ENCODE data around the gene TUBB4B. TPM values are rescaled to one million over a fixed set of nuclear protein-coding genes. Genes with fewer than 3 reads are reported as not detected.
"Not testable (repeated sequence)": the region's sequence is repeated elsewhere in the genome, so short reads cannot be mapped to it uniquely, and the experiment has no call there.

The TUBB4B gene
- total RNA-seq, 1 donor from 2014 or later, result 103 TPM

- DNase-seq (ENCODE audit: low read depth in 2 of 2), result peak; percentile 79 to 89
Observed at GRCh38 chr9:137236238-137236935, 4.7 kb upstream of the TUBB4B start.

- DNase-seq (ENCODE audit: low read depth in 2 of 2), result no peak
Observed at GRCh38 chr9:137236936-137237421, 4.1 kb upstream of the TUBB4B start.

GRCh38 chr9:137237759-137238726, 3.0 kb upstream of the TUBB4B start:
- DNase-seq (ENCODE audit: low read depth in 2 of 2), result no peak

GRCh38 chr9:137239541-137240200, 1.4 kb upstream of the TUBB4B start:
- DNase-seq (ENCODE audit: low read depth in 2 of 2), result not testable (repeated sequence)

GRCh38 chr9:137240318-137240840, 708 bp upstream of the TUBB4B start:
- DNase-seq (ENCODE audit: low read depth in 2 of 2), result peak; percentile 82 to 84

GRCh38 chr9:137241490-137242268, 592 bp downstream of the TUBB4B start:
- DNase-seq (ENCODE audit: low read depth in 2 of 2), result peak; percentile 51 to 53

- peak in 1 of 2 donors; percentile 32 for DNase-seq (ENCODE audit: low read depth in 2 of 2)
Observed at GRCh38 chr9:137242269-137243203, 1.4 kb downstream of the TUBB4B start.

- DNase-seq (ENCODE audit: low read depth in 2 of 2), result not testable (repeated sequence)
Observed at GRCh38 chr9:137243266-137243625, 2.2 kb downstream of the TUBB4B start.

GRCh38 chr9:137243626-137244485, 2.8 kb downstream of the TUBB4B start:
- no peak for DNase-seq (ENCODE audit: low read depth in 2 of 2)

- DNase-seq (ENCODE audit: low read depth in 2 of 2), result peak in 1 of 2 donors; percentile 83
Observed at GRCh38 chr9:137244486-137245449, 3.7 kb downstream of the TUBB4B start.

- no peak for DNase-seq (ENCODE audit: low read depth in 2 of 2)
Observed at GRCh38 chr9:137245450-137246421, 4.6 kb downstream of the TUBB4B start.

GRCh38 chr9:137247135-137247915, 6.2 kb downstream of the TUBB4B start:
- DNase-seq (ENCODE audit: low read depth in 2 of 2), result no peak

GRCh38 chr9:137247916-137248175, 6.8 kb downstream of the TUBB4B start:
- no peak for DNase-seq (ENCODE audit: low read depth in 2 of 2)

- no peak for DNase-seq (ENCODE audit: low read depth in 2 of 2)
Observed at GRCh38 chr9:137250329-137251193, 9.5 kb downstream of the TUBB4B start.

GRCh38 chr9:137251194-137251461, 10.0 kb downstream of the TUBB4B start, which contains the start of gene STPG3:
STPG3 (plus strand) TSS chr9:137251286; CDS start chr9:137251287, 1 bp downstream.
- DNase-seq (ENCODE audit: low read depth in 2 of 2), result no peak
